HG03025 (cell line): ENCODE measurements around the gene HBP1.

ENCODE experiments used
- ATAC-seq: cut with Tn5 transposase; IDR thresholded peaks from one replicate; pipeline ENCODE4 v1.9.1; 2021; ENCODE audit warnings: mild to moderate bottlenecking, moderate library complexity; ENCODE audit not compliant: unreplicated experiment, low FRiP score

Gene HBP1

DNA sequence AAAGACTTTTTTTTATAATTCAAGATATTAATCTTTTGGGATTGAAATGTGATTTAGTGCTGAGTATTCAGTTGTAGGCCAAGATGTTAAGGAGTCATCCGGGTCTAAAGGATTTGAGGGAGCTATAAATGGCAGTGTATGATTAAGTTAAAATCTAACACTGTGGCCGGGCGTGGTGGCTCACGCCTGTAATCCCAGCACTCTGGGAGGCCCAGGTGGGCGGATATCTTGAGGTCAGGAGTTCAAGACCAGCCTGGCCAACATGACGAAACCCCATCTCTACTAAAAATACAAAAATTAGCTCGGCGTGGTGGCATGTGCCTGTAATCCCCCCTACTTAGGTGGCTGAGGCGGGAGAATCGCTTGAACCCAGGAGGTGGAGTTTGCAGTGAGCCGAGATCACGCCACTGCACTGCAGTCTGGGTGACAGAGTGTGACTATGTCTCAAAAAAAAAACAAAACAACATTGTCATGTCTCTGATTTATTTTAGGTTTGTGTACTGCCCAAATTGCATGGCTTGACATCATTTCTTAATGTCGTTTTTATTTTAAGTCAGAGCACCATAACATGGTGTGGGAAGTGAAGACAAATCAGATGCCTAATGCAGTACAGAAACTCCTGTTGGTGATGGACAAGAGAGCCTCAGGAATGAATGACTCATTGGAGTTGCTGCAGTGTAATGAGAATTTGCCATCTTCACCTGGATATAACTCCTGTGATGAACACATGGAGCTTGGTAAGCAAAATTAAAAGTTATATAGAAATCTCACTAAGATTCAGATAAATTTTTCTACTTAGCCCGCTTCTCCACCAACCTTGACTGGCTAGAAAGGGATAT lies 10.7 kb downstream of the HBP1 start:
- no peak for ATAC-seq

DNA sequence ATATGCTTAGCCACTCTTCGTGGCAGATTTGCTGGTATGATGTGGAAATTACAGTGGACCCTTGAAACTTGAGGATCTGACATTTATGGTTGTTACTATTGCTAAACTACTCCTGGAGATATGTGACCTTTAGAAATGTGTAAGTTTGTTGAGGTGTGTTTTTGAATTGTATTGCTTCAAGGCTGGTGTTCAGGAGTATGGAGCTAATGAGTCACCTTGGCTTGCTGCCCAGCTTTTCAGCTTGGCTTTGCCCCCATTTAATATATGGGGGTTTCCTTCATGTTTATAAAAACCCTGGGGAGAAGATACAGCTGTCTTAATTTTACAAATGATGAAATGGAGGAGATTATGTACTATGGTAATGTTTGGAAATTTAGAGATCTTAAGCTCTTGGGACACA lies 11.6 kb downstream of the HBP1 start:
- no peak for ATAC-seq

DNA sequence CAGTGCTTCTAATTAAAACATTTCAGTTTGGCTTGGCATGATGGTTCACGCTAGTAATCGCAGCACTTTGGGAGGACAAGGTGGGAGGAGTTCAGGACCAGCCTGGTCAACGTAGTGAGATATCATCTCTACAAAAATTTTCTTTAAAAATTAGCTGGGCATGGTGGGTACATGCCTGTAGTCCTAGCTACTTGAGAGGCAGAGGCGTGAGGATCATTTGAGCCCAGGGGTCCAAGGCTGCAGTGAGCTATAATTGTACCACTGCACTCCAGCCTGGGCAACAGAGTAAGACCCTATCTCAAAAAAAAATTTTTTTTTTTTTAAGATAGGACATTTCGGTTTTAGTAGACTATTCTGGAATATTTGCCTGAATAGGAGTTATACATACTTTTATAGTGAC lies 12.4 kb downstream of the HBP1 start:
- ATAC-seq = no peak

DNA sequence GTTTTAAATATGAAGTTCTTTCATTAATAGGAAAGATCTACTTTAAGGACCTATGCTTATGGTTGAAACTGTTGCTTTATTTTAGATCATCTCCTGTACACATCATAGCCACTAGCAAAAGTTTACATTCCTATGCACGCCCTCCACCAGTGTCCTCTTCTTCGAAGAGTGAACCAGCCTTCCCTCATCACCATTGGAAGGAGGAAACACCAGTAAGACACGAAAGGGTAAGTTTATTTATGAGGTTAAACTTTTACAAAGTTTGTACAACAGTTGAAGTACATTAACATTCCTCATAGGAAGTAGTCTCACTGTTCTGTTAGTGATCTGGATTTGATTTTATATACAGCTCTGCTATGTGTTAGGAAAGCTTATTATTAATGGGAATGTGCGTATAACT lies 16.9 kb downstream of the HBP1 start:
- ATAC-seq = no peak

DNA sequence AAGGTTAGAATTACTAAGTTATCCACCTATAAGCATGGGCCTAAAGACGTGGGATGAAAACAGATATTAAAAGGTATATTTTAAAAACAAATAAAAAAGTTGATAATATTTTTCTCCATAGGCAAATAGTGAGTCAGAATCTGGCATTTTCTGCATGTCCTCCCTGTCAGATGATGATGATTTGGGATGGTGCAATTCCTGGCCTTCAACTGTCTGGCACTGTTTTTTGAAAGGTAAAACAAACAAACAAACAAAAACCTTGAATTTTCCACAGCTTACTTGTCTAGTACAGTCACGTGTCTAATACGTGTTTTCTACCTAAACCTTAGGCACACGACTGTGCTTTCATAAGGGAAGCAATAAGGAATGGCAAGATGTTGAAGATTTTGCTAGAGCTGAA lies 17.4 kb downstream of the HBP1 start:
- no peak for ATAC-seq

DNA sequence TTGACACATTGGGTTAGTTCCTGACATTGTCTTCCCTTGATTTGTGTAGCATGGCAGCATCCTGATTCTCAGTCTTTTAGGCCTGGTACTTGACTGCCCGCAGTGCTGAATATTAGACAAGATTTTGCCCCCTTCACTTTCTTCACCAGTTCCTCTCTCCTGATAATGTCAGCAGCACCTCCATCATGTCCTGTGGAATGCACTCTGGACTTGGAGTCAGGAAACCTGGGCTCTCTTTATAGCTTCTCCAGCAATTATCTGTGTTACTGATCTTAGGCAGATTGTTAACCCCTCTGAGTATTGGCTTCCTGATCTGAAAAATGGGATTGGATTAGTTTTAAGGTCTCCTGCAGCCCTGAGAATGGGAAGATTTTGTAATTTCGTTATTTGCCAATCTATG lies 19.0 kb downstream of the HBP1 start:
- no peak for ATAC-seq

DNA sequence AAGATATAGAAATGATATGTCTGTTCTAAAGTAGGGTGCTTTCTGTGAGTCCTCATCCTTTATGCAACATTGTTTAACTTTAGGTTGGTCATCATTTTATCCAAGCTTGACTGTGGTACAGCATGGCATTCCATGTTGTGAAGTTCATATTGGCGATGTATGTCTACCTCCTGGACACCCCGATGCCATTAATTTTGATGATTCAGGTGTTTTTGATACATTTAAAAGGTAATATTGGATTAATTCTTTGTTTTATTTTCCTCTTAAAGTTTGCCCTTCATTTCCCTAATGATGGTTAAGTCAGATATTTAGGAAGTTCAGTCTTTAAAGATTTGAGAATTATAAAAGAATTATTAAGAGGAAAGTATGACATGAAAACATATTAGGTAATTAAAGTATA lies 21.3 kb downstream of the HBP1 start:
- no peak for ATAC-seq

DNA sequence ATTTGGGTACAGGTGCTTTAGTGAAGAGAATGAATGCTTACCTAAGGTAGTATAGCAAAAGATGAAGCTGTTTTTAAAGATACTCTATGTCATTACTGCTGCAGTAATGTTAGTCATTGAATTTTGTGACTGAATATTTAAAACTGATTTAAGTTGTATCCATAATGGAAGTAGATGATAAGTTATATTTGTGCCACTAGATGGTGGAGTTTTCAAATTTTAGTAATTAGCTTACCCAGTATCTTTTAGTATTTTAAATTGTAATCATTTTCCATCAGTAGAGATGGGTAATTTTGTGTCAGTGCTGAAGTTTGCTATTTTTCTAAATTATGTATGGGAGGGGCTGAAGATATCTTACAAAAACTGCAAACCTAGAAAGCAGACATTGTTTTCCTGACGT lies 25.2 kb downstream of the HBP1 start:
- ATAC-seq = no peak

DNA sequence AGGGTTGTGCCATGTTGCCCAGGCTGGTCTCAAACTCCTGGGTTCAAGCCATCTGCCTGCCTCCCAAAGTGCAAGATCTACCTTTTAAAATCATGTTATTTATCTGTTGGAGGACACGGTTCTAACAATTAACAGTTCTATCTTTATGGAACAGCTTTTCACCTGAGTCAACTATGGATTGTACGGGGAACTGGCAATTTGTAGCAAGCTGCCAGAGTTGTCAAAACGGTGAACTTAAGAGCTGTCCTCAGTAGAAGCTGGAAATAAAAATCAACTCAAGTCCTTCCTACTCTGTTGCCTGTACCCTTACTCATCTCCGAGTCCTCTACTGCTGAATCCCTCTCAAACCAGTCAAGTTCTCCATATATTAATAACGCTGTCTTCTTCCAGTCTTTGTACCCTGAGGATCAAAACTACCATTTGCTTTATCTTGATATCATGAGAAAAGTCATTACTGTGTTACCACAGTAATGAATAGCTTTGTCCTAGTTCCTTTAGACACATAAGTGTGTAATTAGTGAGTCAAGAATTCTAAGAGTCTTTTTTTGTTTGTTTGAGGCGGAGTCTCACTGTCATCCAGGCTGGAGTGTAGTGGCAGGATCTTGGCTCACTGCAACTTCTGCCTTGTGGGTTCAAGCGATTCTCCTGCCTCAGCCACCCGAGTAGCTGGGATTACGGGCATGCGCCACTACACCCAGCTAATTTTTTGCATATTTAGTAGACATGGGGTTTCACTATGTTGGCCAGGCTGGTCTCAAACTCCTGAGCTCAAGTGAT lies 28.2 kb downstream of the HBP1 start:
- ATAC-seq = no peak

DNA sequence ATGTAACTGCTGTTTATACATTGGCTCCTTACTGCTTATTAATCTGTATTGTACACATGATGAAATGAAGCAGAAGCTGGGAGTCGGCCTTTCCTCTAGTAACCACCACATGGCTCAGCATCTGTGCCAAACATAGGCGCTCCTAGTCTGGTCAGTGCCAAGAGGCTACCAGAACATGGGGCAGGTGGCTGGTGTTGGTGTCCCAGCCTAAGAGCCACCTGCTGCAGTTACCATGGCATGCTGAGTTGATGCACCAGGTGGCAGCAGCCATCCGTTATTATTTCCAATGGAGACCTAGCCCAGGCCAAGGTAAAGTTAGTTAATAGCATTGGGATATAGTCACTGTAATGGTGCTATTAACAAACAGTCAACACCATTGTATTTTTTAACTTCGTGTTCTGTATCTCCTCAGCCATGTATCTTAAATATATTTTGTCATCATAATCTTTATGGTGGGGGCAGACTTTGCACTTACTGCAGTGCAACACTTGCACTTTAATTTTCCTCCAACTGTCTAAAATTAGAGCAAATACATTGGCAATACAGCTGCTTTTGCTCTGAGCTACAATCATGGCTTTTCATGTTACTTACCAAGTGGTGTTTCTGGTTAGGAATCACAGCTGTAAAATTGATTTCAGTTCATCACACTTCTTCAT lies 33.1 kb downstream of the HBP1 start:
- no peak for ATAC-seq

DNA sequence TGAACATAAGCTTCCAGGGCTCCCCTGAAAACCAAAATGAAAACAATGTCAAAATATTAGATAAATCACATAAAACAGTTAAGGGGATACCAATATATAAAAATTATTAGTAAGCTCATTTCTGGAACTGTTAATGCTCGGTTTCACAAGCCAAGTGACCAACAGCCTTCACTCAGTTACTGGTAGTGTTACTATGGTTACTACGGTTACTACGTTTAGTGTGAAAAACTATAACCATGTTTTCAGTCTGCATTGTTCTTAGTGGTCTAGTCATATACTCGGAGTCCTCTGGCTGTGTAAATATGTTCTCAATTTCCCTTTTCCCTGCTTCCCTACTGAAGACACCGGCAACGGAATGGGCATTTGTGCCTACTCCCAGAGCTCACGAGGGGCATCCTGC lies 34.8 kb downstream of the HBP1 start:
- no peak for ATAC-seq

DNA sequence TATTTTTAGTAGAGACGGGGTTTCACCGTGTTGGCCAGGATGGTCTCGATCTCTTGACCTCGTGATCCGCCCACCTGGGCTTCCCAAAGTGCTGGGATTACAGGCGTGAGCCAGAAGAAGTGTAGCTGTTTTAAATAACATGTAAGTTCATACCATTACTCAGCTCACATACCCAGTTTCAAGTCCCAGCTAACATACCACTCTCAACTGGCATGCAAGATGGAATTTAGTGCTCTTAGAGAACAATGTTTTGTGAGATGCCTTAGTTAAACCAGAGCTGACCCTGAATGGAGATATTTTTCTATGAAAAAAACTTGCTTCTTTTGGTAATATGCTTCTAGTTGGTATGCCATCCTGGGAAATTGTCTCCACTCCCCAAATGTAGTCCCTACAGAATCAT lies 37.3 kb downstream of the HBP1 start:
- no peak for ATAC-seq

DNA sequence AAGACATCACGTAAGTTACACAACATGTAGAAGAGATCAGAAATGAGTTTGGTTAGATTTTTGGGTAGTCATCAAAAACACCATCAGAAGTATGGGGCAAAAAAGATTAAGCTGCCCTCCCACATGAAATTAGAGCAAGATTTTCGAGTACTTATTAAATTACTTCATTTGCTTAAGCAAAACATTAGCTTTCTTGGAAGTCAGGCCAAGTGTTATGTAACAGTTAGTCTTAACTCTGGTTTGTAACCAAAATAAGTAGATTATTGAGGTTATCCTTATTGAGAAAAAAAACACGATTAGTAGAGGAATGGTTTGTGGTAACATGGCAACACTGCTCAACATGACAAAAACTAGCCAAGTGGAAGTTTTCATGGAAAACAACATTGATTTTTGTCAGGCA lies 37.9 kb downstream of the HBP1 start:
- ATAC-seq = no peak

DNA sequence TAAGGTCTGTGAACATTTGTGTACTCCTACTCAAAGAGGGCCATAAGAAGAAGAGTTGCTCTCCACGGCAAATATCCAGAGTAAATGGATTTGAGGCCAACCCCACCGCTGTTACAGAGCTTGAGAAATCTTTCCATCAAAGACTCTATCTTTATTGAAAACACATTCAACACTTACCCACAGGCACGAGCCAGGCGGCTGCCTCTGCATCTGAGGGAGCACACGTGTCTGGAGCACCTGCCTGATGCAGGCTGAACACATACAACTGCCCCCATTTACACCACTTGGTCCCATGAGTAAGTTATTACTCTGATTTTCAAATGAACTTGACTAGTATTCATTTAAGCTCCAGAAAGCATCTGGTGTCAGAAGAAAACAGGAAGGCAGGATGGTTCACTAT lies 38.7 kb downstream of the HBP1 start:
- ATAC-seq = no peak

DNA sequence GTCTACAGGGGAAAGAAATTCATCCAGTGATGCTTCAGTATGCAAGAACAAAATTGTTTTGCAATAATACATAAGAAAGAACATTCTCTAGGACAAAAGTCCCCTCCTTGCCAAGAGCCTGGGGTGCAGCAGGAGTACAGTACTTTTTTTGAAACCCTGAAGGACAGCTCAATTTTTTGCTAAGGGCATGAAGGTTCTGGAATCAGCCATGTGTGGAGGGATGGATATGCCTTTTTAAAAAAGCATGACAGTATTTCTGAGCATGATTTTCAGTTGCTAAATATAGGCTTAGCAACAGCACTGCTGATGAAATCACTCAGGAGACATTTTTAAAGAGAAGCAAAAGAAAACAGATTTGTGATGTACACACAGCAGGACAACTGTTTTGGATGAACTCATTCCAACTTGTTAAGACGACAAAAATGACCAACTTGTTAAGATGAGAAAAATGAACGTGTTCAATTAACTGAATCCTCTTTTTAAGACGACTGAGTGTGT lies 39.3 kb downstream of the HBP1 start:
- ATAC-seq = no peak

DNA sequence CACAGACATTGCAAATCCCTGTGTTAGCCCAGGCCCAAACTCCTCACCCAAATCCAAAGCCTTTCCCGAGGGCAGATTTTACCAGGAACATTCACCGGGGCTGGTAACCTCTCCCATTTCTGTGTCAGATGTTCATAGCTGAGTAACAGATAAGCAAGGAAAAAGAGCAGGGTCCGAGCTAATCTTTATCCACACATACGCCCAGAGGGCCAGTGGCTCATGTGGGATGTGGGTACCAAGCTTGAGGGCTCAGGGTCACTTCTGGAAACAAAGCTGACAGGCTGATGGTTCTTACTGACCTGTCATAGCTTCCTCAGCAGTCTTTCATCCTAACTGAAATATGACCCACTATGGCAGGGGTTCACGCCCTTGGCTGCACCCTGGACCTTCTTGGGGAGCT lies 39.8 kb downstream of the HBP1 start:
- no peak for ATAC-seq

DNA sequence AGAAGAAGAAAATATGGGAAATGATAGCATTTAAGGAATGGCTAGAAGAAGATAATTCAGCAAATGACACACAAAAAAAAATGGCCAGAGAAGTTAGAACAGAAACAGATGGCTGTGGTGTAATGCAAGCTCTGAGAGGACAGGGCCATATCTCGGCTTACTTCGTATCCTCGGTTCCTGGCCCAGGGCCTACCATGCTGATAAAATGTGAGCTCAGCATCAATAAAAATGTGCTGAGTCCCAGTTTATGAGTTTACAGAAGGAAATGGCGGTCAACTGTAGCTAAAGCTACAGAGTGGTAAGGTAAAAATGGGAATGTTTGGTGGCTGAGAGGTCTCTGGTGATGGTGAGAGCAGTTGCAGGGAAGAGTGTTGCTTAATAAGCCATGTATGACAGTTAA lies 40.8 kb downstream of the HBP1 start:
- no peak for ATAC-seq

DNA sequence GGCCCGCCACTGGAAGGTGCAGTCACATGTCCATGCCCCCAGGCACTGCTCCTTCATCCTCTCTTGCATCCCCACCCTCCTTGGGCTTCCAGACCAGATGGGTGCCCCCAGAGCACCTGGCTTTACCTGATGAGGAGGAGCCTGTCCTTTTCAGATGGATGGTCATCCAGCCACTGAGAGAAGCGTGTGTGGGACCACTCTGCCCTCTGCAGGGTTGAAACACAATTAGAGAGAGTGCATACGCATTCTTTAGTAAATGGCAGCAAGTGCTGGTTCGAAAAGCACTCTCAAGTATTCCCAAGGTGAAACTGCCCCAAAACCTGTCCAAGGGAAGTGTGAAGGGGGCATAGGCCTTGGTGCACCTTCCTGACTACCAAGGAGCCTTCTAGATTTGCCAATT lies 41.6 kb downstream of the HBP1 start:
- no peak for ATAC-seq

DNA sequence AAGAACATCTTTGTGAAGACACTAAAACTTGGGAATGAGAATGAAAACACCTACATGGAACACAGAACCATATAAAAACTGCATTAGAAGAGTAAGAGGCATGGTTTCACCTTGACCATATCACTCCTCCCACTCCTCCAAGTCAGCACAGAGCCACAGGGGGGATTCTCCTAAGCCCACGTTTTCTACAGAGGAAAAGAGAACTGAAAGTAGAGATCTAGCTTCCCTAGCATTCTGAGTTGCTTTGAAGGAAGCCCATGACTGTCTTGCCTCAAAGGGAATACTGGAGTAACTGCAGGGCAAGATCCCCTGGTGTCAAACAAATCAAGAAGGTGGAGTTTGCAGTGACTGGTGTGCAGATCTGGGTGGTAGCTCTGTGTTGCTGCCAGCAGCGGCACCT lies 43.9 kb downstream of the HBP1 start:
- ATAC-seq = no peak

DNA sequence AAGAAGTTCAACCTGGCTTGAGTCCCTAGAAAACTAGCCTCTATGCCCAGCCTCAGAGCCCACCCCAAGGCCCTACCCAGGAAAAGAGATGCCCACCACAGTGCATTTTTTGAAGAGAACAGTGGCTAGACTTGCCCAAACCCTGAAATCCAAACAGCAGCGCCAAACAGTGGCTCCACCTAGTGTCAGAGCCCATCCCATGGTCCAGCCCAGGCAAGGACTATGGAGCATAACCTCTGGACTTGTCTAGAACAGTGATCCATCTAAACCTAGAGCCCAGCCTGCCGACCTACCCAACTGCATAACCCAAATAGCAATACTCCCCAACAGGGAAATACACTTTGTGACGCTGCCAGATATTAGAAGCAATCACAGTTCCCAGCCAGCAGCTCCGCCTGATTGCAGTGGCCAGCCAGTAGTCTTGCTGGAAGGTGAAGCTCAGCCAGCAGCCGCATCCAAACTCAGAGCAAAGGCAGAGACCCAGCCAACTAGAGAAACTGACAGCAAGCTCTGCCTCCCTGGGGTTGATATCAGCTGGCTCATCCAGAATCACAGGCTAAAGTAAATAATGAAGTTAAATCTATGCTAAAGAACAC lies 44.5 kb downstream of the HBP1 start:
- no peak for ATAC-seq

DNA sequence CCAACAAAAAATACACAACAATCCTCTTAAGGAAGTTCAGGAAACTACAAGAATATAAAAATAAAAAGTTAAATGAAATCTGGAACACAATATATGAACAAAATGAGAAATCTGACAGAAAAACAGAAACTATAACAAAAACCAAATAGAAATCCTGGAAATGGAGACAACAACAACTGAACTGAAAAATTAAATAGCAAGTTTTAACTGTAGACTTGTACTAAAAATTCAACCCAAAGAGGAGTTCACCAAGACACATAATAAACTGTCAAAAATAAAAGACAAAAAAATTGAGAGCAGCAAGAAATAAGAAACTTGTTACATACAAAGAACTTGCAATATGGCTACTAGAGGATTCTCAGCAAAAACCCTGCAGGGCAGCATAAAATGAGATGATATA lies 45.1 kb downstream of the HBP1 start:
- ATAC-seq = no peak
